ENCODE results near the gene NPR3. TPM values are rescaled to one million over a fixed set of nuclear protein-coding genes. Genes with fewer than 3 reads are reported as not detected.

The NPR3 gene
- polyA plus RNA-seq, 1 of the 3 experiments (the other 2 are of a cell fraction), result 35.8 TPM

DNA sequence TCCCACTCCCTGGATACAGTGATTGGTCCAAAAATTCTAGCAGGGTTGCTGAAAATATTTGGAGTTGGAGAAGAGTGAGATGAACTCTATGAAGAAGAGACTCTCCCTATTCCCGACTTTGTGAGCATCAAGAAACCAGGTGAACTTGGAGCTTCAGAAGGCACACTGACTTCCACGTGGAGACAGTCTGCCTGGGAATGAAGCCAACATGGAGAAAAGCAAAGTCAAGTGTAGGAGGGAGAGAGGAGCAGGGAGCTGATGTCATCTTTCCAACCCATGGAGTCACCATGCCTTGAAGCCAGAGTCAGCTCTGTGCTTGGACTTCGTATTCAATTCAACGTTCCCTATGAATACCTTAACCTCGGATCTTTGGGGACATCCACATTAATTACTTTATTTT, 125.1 kb downstream of the NPR3 start:
- 35% methylated on average over 5 of the region's 5 CpGs for WGBS (ENCODE audit: low lambda C conversion rate)
- H2AFZ ChIP-seq (ENCODE audit: low read depth), result no peak overlapping the region
- peaks cover 0 to 28% of the 10 kb centered on the region in 2 experiments; a peak in 2 of 4 replicates for H3K4me1 ChIP-seq (ENCODE audit: control insufficient read depth in 1 of 2, insufficient read depth in 2 of 2, low read depth in 1 of 2, low read length in 1 of 2)
- no peak overlapping the region for H3K27ac ChIP-seq (ENCODE audit: low read depth in 2 of 2, low read length in 1 of 2)
- no peak overlapping the region for H3K4me2 ChIP-seq
- no peaks in the 10 kb centered on the region for H3K27me3 ChIP-seq (ENCODE audit: insufficient read depth)
- H3K9me3 ChIP-seq, result no peaks in the 10 kb centered on the region
- ChIA-PET POLR2A (no interaction called here), CTCF (no interaction called here)
- H3K4me3 ChIP-seq (ENCODE audit: low read depth in 2 of 2, low read length in 1 of 2), result no peak overlapping the region
- H3K79me2 ChIP-seq (ENCODE audit: insufficient read depth), result no peaks in the 10 kb centered on the region
- H3K9me2 ChIP-seq, result no peaks in the 10 kb centered on the region
- no peaks in the 10 kb centered on the region for H3K36me3 ChIP-seq (replicated peaks in 1 of 2; ENCODE audit: control insufficient read depth in 1 of 2, insufficient read depth in 2 of 2, low read length in 1 of 2)
- TF ChIP-seq TCF12 (IDR thresholded peaks at IDR 0.05) (no peak), EP300 (IDR thresholded peaks at IDR 0.05; ENCODE audit: borderline replicate concordance in 1 of 2, low read depth in 1 of 2, low read length in 1 of 2) (no peak)
- TF ChIP-seq, protein P1, sequence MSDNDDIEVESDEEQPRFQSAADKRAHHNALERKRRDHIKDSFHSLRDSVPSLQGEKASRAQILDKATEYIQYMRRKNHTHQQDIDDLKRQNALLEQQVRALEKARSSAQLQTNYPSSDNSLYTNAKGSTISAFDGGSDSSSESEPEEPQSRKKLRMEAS (IDR thresholded peaks at IDR 0.05; ENCODE audit: low read depth), result peak; percentile 53; the same call in 1 of the 2 replicates
- TF ChIP-seq, protein P2, sequence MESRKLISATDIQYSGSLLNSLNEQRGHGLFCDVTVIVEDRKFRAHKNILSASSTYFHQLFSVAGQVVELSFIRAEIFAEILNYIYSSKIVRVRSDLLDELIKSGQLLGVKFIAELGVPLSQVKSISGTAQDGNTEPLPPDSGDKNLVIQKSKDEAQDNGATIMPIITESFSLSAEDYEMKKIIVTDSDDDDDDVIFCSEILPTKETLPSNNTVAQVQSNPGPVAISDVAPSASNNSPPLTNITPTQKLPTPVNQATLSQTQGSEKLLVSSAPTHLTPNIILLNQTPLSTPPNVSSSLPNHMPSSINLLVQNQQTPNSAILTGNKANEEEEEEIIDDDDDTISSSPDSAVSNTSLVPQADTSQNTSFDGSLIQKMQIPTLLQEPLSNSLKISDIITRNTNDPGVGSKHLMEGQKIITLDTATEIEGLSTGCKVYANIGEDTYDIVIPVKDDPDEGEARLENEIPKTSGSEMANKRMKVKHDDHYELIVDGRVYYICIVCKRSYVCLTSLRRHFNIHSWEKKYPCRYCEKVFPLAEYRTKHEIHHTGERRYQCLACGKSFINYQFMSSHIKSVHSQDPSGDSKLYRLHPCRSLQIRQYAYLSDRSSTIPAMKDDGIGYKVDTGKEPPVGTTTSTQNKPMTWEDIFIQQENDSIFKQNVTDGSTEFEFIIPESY (IDR thresholded peaks at IDR 0.05; ENCODE audit: borderline replicate concordance, low read depth), result no peak
- no peak overlapping the region for H3K9ac ChIP-seq
- no peaks in the 10 kb centered on the region for H4K20me1 ChIP-seq (ENCODE audit: insufficient read depth)
- DNase-seq, result no peak
- peaks cover 21% of the 10 kb centered on the region for H3F3A ChIP-seq (replicated peaks; ENCODE audit: insufficient read depth)

GRCh38 chr5:32837211-32837610, 126.1 kb downstream of the NPR3 start:
- CTCF ChIA-PET, result no interaction called here
- no peaks in the 10 kb centered on the region for H3K9me3 ChIP-seq
- H3K9me2 ChIP-seq, result no peaks in the 10 kb centered on the region
- no peaks in the 10 kb centered on the region for H3K27me3 ChIP-seq (ENCODE audit: insufficient read depth)
- H3K9ac ChIP-seq, result peak overlapping the region; percentile 28; the same call in 1 of the 2 replicates
- no peaks in the 10 kb centered on the region for H3K36me3 ChIP-seq (replicated peaks in 1 of 2; ENCODE audit: control insufficient read depth in 1 of 2, insufficient read depth in 2 of 2, low read length in 1 of 2)
- no peaks in the 10 kb centered on the region for H4K20me1 ChIP-seq (ENCODE audit: insufficient read depth)
- H3K79me2 ChIP-seq (ENCODE audit: insufficient read depth), result no peaks in the 10 kb centered on the region
- H2AFZ ChIP-seq (ENCODE audit: low read depth), result peak overlapping the region; percentile 18; the same call in 1 of the 2 replicates
- H3K4me3 ChIP-seq (ENCODE audit: low read depth in 2 of 2, low read length in 1 of 2), result no peak overlapping the region
- peaks cover 0 to 24% of the 10 kb centered on the region in 2 experiments; a peak in 2 of 4 replicates for H3K4me1 ChIP-seq (ENCODE audit: control insufficient read depth in 1 of 2, insufficient read depth in 2 of 2, low read depth in 1 of 2, low read length in 1 of 2)
- POLR2A ChIA-PET, result no interaction called here
- peaks cover 20% of the 10 kb centered on the region for H3F3A ChIP-seq (replicated peaks; ENCODE audit: insufficient read depth)
- 18% methylated on average over 4 of the region's 4 CpGs for WGBS (ENCODE audit: low lambda C conversion rate)
- no peak for DNase-seq
- H3K4me2 ChIP-seq, result peak overlapping the region; percentile 50
- peak; percentile 58; the same call in 1 of the 2 replicates for TF ChIP-seq FOSL2 (IDR thresholded peaks at IDR 0.05; ENCODE audit: borderline replicate concordance, low read depth)
- TF ChIP-seq, protein P3, sequence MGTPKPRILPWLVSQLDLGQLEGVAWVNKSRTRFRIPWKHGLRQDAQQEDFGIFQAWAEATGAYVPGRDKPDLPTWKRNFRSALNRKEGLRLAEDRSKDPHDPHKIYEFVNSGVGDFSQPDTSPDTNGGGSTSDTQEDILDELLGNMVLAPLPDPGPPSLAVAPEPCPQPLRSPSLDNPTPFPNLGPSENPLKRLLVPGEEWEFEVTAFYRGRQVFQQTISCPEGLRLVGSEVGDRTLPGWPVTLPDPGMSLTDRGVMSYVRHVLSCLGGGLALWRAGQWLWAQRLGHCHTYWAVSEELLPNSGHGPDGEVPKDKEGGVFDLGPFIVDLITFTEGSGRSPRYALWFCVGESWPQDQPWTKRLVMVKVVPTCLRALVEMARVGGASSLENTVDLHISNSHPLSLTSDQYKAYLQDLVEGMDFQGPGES (IDR thresholded peaks at IDR 0.05; ENCODE audit: low read depth, low read length), result no peak
- no peak for TF ChIP-seq NFIC (IDR thresholded peaks at IDR 0.05; ENCODE audit: borderline replicate concordance)
- TF ChIP-seq ELF1 (IDR thresholded peaks at IDR 0.05), result no peak
- TF ChIP-seq RXRA (IDR thresholded peaks at IDR 0.05; ENCODE audit: borderline replicate concordance, low read depth), result peak; percentile 61; the same call in 1 of the 2 replicates
- TF ChIP-seq SIN3A (IDR thresholded peaks at IDR 0.05; ENCODE audit: borderline replicate concordance, low read depth, low read length), result no peak
- TF ChIP-seq NRF1 (IDR thresholded peaks at IDR 0.05; ENCODE audit: low read depth, low read length), result no peak
- TF ChIP-seq TCF12 (IDR thresholded peaks at IDR 0.05), result no peak; the same call in 1 of the 2 replicates
- no peak for TF ChIP-seq MEF2A (IDR thresholded peaks at IDR 0.05; ENCODE audit: borderline replicate concordance, low read depth)
- no peak for TF ChIP-seq YY1 (IDR thresholded peaks at IDR 0.05; ENCODE audit: low read depth)
- peak overlapping the region in 1 of 2 experiments; percentile 75; a peak in 2 of 4 replicates for H3K27ac ChIP-seq (ENCODE audit: low read depth in 2 of 2, low read length in 1 of 2)
